ENCODE data around the gene PPP4R3A. TPM values are rescaled to one million over a fixed set of nuclear protein-coding genes. Genes with fewer than 3 reads are reported as not detected.
"Not testable (repeated sequence)": the region's sequence is repeated elsewhere in the genome, so short reads cannot be mapped to it uniquely, and the experiment has no call there.

PPP4R3A gene
- total RNA-seq, 1 donor from 2014 or later = 89.7 TPM

DNA sequence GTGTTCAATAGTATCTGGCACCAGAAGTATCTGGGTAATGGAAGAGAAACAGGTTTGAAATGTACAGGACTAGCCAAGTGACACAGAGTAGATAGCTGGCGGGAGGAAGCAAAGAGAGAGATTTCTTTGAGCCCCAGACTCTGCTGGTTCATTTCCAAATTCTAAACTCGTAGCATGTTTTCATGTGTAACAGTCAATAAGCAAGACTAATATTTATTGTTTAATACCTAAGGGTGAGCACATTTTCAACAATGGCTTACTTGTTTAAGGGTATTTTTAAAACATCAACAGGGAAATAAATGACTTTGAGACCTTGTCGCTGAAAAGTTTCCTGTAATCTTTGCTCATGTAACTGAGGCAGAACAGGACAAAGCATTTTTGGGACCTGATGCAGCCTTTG is 80.7 kb downstream of the PPP4R3A start:
- TF ChIP-seq, protein P1, sequence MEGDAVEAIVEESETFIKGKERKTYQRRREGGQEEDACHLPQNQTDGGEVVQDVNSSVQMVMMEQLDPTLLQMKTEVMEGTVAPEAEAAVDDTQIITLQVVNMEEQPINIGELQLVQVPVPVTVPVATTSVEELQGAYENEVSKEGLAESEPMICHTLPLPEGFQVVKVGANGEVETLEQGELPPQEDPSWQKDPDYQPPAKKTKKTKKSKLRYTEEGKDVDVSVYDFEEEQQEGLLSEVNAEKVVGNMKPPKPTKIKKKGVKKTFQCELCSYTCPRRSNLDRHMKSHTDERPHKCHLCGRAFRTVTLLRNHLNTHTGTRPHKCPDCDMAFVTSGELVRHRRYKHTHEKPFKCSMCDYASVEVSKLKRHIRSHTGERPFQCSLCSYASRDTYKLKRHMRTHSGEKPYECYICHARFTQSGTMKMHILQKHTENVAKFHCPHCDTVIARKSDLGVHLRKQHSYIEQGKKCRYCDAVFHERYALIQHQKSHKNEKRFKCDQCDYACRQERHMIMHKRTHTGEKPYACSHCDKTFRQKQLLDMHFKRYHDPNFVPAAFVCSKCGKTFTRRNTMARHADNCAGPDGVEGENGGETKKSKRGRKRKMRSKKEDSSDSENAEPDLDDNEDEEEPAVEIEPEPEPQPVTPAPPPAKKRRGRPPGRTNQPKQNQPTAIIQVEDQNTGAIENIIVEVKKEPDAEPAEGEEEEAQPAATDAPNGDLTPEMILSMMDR (IDR thresholded peaks at IDR 0.05; ENCODE audit: unreplicated experiment) = no peak
- H3K27me3 Mint-ChIP-seq (ENCODE audit: unreplicated experiment) = peaks cover 4% of the 10 kb centered on the region
- H3K9me3 Mint-ChIP-seq (ENCODE audit: unreplicated experiment) = peaks cover 7% of the 10 kb centered on the region
- peaks cover 7% of the 10 kb centered on the region for H3K36me3 Mint-ChIP-seq (ENCODE audit: low read depth, unreplicated experiment)
- peaks cover 16% of the 10 kb centered on the region for H3K4me1 Mint-ChIP-seq (ENCODE audit: unreplicated experiment)
- no peak overlapping the region for H3K27ac Mint-ChIP-seq (ENCODE audit: unreplicated experiment)
- DNase-seq (ENCODE audit: low spot score) = no peak
- no peak overlapping the region for H3K4me3 Mint-ChIP-seq (ENCODE audit: unreplicated experiment)

DNA sequence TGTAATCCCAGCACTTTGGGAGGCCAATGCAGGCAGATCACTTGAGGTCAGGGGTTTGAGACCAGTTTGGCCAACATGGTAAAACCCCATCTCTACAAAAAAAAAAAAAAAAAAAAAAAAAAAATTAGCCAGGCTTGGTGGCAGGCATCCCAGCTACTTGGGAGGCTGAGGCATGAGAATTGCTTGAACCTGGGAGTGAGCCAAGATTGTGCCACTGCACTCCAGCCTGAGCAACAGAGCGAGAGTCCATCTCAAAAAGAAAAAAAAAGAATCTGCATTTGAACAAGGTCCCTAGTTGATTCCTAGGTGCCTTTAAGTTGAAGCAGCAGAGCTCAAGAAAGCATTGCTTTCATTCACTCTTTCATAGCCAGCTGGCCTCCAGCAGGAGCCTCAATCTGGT is 81.2 kb downstream of the PPP4R3A start:
- DNase-seq (ENCODE audit: low spot score); H3K9me3 Mint-ChIP-seq (ENCODE audit: unreplicated experiment); H3K27ac Mint-ChIP-seq (ENCODE audit: unreplicated experiment); H3K36me3 Mint-ChIP-seq (ENCODE audit: low read depth, unreplicated experiment); H3K27me3 Mint-ChIP-seq (ENCODE audit: unreplicated experiment); H3K4me3 Mint-ChIP-seq (ENCODE audit: unreplicated experiment): not testable (repeated sequence)
- peaks cover 16% of the 10 kb centered on the region for H3K4me1 Mint-ChIP-seq (ENCODE audit: unreplicated experiment)

DNA sequence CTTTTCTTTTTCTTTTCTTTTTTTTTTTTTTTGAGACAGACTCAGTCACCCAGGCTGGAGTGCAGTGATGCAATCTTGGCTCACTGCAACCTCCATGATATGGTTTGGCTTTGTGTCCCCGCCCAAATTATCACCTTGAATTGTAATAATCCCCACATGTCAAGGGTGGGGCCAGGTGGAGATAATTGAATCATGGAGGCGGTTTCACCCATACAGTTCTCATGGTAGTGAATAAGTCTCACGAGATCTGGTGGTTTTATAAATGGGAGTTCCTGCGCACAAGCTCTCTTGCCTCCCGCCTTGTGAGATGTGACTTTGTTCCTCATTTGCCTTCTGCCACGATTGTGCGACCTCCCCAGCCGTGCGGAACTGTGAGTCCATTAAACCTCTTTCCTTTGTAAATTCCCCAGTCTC is 84.6 kb downstream of the PPP4R3A start:
- not testable (repeated sequence) for H3K36me3 Mint-ChIP-seq (ENCODE audit: low read depth, unreplicated experiment); H3K27me3 Mint-ChIP-seq (ENCODE audit: unreplicated experiment); H3K9me3 Mint-ChIP-seq (ENCODE audit: unreplicated experiment); DNase-seq (ENCODE audit: low spot score); H3K4me3 Mint-ChIP-seq (ENCODE audit: unreplicated experiment); H3K27ac Mint-ChIP-seq (ENCODE audit: unreplicated experiment)
- H3K4me1 Mint-ChIP-seq (ENCODE audit: unreplicated experiment) = peaks cover 16% of the 10 kb centered on the region

DNA sequence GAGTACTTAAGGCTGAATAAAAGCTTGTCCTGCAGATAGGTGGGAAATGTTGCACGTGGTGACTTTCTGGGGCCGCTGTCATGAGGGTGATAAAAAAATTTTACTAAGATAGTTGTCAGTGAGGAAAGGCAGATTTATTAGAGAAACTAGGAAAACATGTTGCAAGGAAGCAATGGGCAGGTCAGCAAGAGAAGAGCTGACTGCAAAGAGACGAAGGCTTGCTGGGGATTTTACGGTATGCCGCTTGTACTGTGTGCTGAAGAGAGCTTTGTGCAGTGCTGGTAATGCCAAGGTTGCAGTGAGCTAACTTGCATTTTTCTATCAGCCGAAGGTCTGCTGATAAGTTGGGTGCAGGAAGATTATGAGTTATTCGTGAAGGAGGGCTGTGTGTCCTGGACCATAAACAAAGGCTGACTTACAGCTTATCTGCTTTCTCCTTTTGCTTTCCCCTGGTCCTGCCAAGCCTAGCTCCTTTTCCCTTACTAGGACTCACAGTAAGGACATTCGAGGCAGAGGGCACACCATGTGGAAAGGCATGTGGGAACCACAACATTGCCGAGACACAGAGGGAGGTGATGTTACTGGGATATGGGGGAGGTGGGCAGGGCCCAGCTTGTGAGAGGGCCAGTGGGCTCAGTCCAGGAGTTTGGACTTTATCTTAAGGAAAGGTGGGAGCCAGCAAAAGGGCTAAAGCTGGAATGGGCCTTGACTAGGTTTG is 85.1 kb downstream of the PPP4R3A start:
- Mint-ChIP-seq H3K27me3 (ENCODE audit: unreplicated experiment) (peaks cover 4% of the 10 kb centered on the region), H3K9me3 (ENCODE audit: unreplicated experiment) (peaks cover 8% of the 10 kb centered on the region), H3K36me3 (ENCODE audit: low read depth, unreplicated experiment) (peaks cover 8% of the 10 kb centered on the region), H3K27ac (ENCODE audit: unreplicated experiment) (no peak overlapping the region), H3K4me3 (ENCODE audit: unreplicated experiment) (no peak overlapping the region), H3K4me1 (ENCODE audit: unreplicated experiment) (peaks cover 16% of the 10 kb centered on the region)
- no peak for DNase-seq (ENCODE audit: low spot score)
- TF ChIP-seq, protein P1 (IDR thresholded peaks at IDR 0.05; ENCODE audit: unreplicated experiment) = no peak

DNA sequence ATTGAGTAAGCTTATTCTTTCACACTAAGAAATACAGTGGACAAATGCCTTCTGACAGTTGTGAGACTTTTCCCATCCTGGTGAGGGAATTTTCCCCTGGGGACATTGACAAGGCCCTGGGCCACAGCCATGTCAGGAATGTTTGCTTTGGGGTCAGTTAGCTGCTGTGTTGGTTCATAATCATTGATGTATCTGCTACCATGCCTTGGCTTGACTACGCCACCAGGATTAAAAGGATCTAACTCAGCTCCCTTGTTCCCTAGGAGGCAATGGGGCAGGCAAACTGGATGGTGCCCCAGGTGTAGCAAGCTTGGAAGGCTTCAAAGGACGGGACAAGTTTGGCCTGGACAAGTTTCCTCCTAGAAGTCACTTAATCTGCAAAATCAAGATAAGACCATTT is 89.4 kb downstream of the PPP4R3A start:
- peaks cover 8% of the 10 kb centered on the region for H3K9me3 Mint-ChIP-seq (ENCODE audit: unreplicated experiment)
- H3K4me1 Mint-ChIP-seq (ENCODE audit: unreplicated experiment) = peaks cover 15% of the 10 kb centered on the region
- no peak overlapping the region for H3K4me3 Mint-ChIP-seq (ENCODE audit: unreplicated experiment)
- no peak for DNase-seq (ENCODE audit: low spot score)
- H3K36me3 Mint-ChIP-seq (ENCODE audit: low read depth, unreplicated experiment) = peaks cover 8% of the 10 kb centered on the region
- peaks cover 14% of the 10 kb centered on the region for H3K27me3 Mint-ChIP-seq (ENCODE audit: unreplicated experiment)
- H3K27ac Mint-ChIP-seq (ENCODE audit: unreplicated experiment) = no peak overlapping the region
- TF ChIP-seq, protein P1 (IDR thresholded peaks at IDR 0.05; ENCODE audit: unreplicated experiment) = no peak

DNA sequence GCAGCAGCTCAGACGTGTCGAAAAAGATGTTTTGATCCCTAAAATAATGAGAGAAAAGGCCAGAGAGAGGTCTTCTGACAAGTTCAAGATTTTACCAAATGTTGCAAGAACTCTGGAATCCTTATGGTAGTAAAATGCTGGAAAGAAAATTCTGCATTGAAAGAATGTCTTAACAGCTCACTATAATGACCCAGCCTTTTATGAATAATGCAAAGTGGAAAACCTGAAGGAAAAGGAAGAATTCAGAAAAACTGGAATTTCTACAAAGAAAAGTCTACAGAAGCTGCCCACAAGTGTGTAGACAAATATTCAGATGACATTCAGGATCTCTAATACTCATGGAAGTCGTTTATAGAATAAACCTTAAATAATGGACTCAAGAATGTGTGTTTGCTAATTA is 90.7 kb downstream of the PPP4R3A start:
- peaks cover 23% of the 10 kb centered on the region for H3K4me1 Mint-ChIP-seq (ENCODE audit: unreplicated experiment)
- DNase-seq (ENCODE audit: low spot score) = no peak
- peaks cover 2% of the 10 kb centered on the region for H3K9me3 Mint-ChIP-seq (ENCODE audit: unreplicated experiment)
- peaks cover 11% of the 10 kb centered on the region for H3K27me3 Mint-ChIP-seq (ENCODE audit: unreplicated experiment)
- TF ChIP-seq, protein P1 (IDR thresholded peaks at IDR 0.05; ENCODE audit: unreplicated experiment) = no peak
- no peak overlapping the region for H3K27ac Mint-ChIP-seq (ENCODE audit: unreplicated experiment)
- H3K4me3 Mint-ChIP-seq (ENCODE audit: unreplicated experiment) = no peak overlapping the region
- peaks cover 4% of the 10 kb centered on the region for H3K36me3 Mint-ChIP-seq (ENCODE audit: low read depth, unreplicated experiment)
